C4-2B (cell line): Measurements from ENCODE around the gene GRB2.

ENCODE experiments used
- CTCF ChIP-seq: fragments of 450-650 bp; conservative IDR thresholded peaks from 2 replicates; pipeline ENCODE4 v1.5.1; 2017; ENCODE audit warnings: mild to moderate bottlenecking
- ZFX ChIP-seq: fragments of 450-650 bp; IDR thresholded peaks from 2 replicates; pipeline ENCODE4 v1.6.1; 2017

- TF ChIP-seq CTCF (no peak), ZFX (no peak)
Measured at GRCh38 chr17:75338335-75338734, 67.1 kb downstream of the GRB2 start.
